Type B pancreatic cell (in vitro differentiated cells): ENCODE measurements around the gene MANBA. TPM values are rescaled to one million over a fixed set of nuclear protein-coding genes. Genes with fewer than 3 reads are reported as not detected.
"Not testable (repeated sequence)": the region's sequence is repeated elsewhere in the genome, so short reads cannot be mapped to it uniquely, and the experiment has no call there.

Experiments used
- DNase-seq: peaks from one replicate; pipeline ENCODE4 v3.0.0; 2021; ENCODE audit warnings: mixed read lengths; ENCODE audit not compliant: unreplicated experiment; ENCODE audit errors: extremely low spot score
- H3K27ac Mint-ChIP-seq: 2 replicates; pipeline ENCODE4 v1.8.0; 2021; ENCODE audit warnings: mild to moderate bottlenecking, mixed read lengths
- H3K27me3 Mint-ChIP-seq: 2 replicates; pipeline ENCODE4 v1.8.0; 2021; ENCODE audit warnings: mixed read lengths
- H3K36me3 Mint-ChIP-seq: 2 replicates; pipeline ENCODE4 v1.8.0; 2021; ENCODE audit warnings: mixed read lengths
- H3K4me1 Mint-ChIP-seq: one replicate; pipeline ENCODE4 v1.8.0; 2021; ENCODE audit warnings: mixed read lengths; ENCODE audit not compliant: unreplicated experiment
- H3K4me3 Mint-ChIP-seq: 2 replicates; pipeline ENCODE4 v1.8.0; 2021; ENCODE audit warnings: mild to moderate bottlenecking, mixed read lengths
- H3K9me3 Mint-ChIP-seq: 2 replicates; pipeline ENCODE4 v1.8.0; 2021; ENCODE audit warnings: mixed read lengths
- total RNA-seq: library from RNA; stranded (reverse); gene quantifications from 2 replicates; pipeline ENCODE4 v1.2.1, GENCODE V29; 2021; ENCODE audit warnings: low replicate concordance
- TF ChIP-seq, protein P1 (sequence below): fragments of 200-600 bp; sonication (generic); conservative IDR thresholded peaks from 2 replicates; pipeline ENCODE4 v1.5.0; 2021; ENCODE audit warnings: antibody characterized with exemption, mild to moderate bottlenecking

Gene MANBA
- total RNA-seq, 1 donor from 2014 or later = 32.4 TPM

GRCh38 chr4:102758241-102759160, 2.3 kb downstream of the MANBA start:
- no peak for DNase-seq
- TF ChIP-seq, protein P1, sequence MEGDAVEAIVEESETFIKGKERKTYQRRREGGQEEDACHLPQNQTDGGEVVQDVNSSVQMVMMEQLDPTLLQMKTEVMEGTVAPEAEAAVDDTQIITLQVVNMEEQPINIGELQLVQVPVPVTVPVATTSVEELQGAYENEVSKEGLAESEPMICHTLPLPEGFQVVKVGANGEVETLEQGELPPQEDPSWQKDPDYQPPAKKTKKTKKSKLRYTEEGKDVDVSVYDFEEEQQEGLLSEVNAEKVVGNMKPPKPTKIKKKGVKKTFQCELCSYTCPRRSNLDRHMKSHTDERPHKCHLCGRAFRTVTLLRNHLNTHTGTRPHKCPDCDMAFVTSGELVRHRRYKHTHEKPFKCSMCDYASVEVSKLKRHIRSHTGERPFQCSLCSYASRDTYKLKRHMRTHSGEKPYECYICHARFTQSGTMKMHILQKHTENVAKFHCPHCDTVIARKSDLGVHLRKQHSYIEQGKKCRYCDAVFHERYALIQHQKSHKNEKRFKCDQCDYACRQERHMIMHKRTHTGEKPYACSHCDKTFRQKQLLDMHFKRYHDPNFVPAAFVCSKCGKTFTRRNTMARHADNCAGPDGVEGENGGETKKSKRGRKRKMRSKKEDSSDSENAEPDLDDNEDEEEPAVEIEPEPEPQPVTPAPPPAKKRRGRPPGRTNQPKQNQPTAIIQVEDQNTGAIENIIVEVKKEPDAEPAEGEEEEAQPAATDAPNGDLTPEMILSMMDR = no peak
- H3K4me3 Mint-ChIP-seq = peak overlapping the region; percentile 23
- H3K36me3 Mint-ChIP-seq = peaks cover 5% of the 10 kb centered on the region
- H3K4me1 Mint-ChIP-seq = peaks cover 20% of the 10 kb centered on the region
- H3K27me3 Mint-ChIP-seq = peaks cover 14% of the 10 kb centered on the region
- no peak overlapping the region for H3K27ac Mint-ChIP-seq
- no peaks in the 10 kb centered on the region for H3K9me3 Mint-ChIP-seq

DNA sequence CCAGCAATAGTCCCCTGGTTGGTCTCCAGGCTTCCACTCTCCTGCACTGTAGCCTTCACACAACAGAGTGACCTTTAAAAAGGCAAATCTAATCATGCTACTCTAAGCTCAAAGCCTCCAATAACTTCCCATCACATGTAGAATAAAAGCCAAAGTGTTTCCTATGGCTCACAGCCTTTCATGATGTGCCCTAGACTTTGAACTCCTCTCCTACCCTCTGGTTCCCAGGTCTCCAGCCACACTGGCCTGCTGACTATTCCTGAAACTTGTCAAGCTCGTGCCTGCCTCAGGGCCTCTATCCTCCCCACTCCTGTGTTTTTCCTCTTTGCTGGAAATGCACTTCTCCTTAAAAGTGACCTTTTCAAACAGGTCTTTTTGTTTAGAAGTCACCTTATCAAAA, 3.1 kb downstream of the MANBA start:
- H3K4me1 Mint-ChIP-seq = peaks cover 20% of the 10 kb centered on the region
- H3K36me3 Mint-ChIP-seq = peaks cover 5% of the 10 kb centered on the region
- H3K4me3 Mint-ChIP-seq = peak overlapping the region; percentile 23
- H3K27me3 Mint-ChIP-seq = peaks cover 14% of the 10 kb centered on the region
- DNase-seq = no peak
- H3K27ac Mint-ChIP-seq = peak overlapping the region; percentile 2
- TF ChIP-seq, protein P1 = no peak
- no peaks in the 10 kb centered on the region for H3K9me3 Mint-ChIP-seq

DNA sequence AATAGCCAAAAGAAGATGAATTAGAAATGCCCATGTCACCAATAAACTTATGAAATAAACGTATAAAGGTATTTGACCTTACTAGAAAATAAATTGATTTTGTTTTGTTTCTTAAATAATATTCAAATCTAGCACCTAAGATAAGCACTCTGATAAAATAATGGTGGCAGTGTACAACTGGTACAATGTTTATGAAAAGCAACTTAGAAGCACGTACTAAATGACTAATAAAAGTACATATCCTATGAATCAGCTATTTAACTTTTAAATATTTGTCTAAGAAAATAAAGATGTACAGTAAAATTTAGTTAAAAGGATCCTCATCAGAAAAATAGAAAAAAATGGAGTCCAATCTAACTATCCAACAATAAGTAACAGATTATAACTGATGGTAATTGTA, 6.7 kb downstream of the MANBA start:
- DNase-seq = no peak
- no peaks in the 10 kb centered on the region for H3K9me3 Mint-ChIP-seq
- H3K27ac Mint-ChIP-seq = no peak overlapping the region
- H3K4me1 Mint-ChIP-seq = peaks cover 11% of the 10 kb centered on the region
- no peaks in the 10 kb centered on the region for H3K27me3 Mint-ChIP-seq
- no peak overlapping the region for H3K4me3 Mint-ChIP-seq
- peaks cover 5% of the 10 kb centered on the region for H3K36me3 Mint-ChIP-seq
- TF ChIP-seq, protein P1 = no peak

- DNase-seq = no peak
- Mint-ChIP-seq H3K4me3 (no peak overlapping the region), H3K4me1 (no peaks in the 10 kb centered on the region), H3K9me3 (no peaks in the 10 kb centered on the region), H3K27me3 (no peaks in the 10 kb centered on the region), H3K36me3 (no peaks in the 10 kb centered on the region), H3K27ac (no peak overlapping the region)
- TF ChIP-seq, protein P1 = no peak
These were observed 8.8 kb downstream of the MANBA start for GRCh38 chr4:102751941-102752340.

DNA sequence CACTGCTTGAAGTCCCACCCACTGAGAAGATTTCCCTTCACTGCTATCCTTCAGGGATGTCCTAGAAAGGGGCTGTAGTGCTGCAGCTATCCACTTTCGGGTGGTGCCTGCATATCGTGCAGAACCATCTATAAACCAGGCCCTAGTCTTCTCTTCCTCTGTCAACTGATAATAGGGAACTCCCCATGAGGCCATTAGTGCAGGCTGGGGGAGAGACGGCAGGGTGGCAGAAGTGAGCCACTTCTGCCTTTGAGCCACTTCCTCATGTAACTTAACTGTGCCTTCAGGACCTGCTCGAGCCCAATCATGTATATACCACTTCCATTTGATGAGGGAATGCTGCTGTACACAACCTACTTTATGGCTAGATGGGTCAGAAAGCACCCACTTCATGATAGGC, 17.4 kb downstream of the MANBA start:
- not testable (repeated sequence) for H3K4me3 Mint-ChIP-seq, H3K9me3 Mint-ChIP-seq, DNase-seq, H3K4me1 Mint-ChIP-seq, H3K27ac Mint-ChIP-seq, H3K27me3 Mint-ChIP-seq
- H3K36me3 Mint-ChIP-seq = peaks cover 20% of the 10 kb centered on the region

GRCh38 chr4:102738802-102739201, 22.0 kb downstream of the MANBA start:
- not testable (repeated sequence) for H3K27ac Mint-ChIP-seq, H3K9me3 Mint-ChIP-seq
- peaks cover 19% of the 10 kb centered on the region for H3K36me3 Mint-ChIP-seq

More at GRCh38 chr4:102738802-102739201, 22.0 kb downstream of the MANBA start:
- H3K4me1 Mint-ChIP-seq = peaks cover 11% of the 10 kb centered on the region
- not testable (repeated sequence) for H3K27me3 Mint-ChIP-seq, H3K4me3 Mint-ChIP-seq, DNase-seq
